Left lung (tissue), 10 donors: Measurements from ENCODE around the gene MBNL1. TPM values are rescaled to one million over a fixed set of nuclear protein-coding genes. Genes with fewer than 3 reads are reported as not detected.

ENCODE experiments used
- ATAC-seq: fragments of 200-7000 bp; cut with Tn5 transposase; one replicate; pipeline ENCODE4 v1.9.1; 2020; ENCODE audit warnings: moderate library complexity
- DNase-seq, 4 donors: peaks; one replicate each; pipeline ENCODE4 v3.0.0-alpha.2; 2013 to 2020
- H3K27ac ChIP-seq, 2 donors: fragments of 200-600 bp; sonication (generic) in 1 of 2; one replicate each; pipeline versions ENCODE4 v1.5.0 to v1.8.0; 2020 to 2021
- H3K27me3 ChIP-seq, 2 donors: fragments of 200-600 bp; sonication (generic) in 1 of 2; one replicate each; pipeline versions ENCODE4 v1.5.0 to v1.8.0; 2020 to 2021
- H3K36me3 ChIP-seq, 2 donors: fragments of 200-600 bp; sonication (generic) in 1 of 2; one replicate each; pipeline versions ENCODE4 v1.5.0 to v1.8.0; 2020 to 2021
- H3K4me1 ChIP-seq, 2 donors: fragments of 200-600 bp; one replicate each; pipeline ENCODE4 v1.8.0; 2021
- H3K4me3 ChIP-seq, 2 donors: fragments of 200-600 bp; sonication (generic) in 1 of 2; one replicate each; pipeline versions ENCODE4 v1.5.0 to v1.8.0; 2020 to 2021; ENCODE audit warnings: mild to moderate bottlenecking in 1 of 2
- H3K9me3 ChIP-seq, 2 donors: fragments of 200-600 bp; sonication (generic) in 1 of 2; one replicate each; pipeline versions ENCODE4 v1.5.0 to v1.8.0; 2020 to 2021
- intact Hi-C, 2 donors: fragments of 100-400 bp; cut with DNase I; formaldehyde crosslinking; loops; one replicate each; pipeline versions ENCODE4 v1.11.2 to v1.14.2; 2022
- polyA plus RNA-seq, 6 donors: library from polyadenylated mRNA; unstranded; fragments of 120-200 nt; gene quantifications; one replicate each; pipeline ENCODE4 v1.2.1, GENCODE V29; 2013; ENCODE audit not compliant: insufficient read length in 6 of 6
- total RNA-seq, 2 donors: library from RNA; stranded (reverse); fragmentation: NEBNext Ultra II Directional; extraction: Animal tissue kit (Norgen Biotek cat#: 25700); gene quantifications; one replicate each; pipeline ENCODE4 v1.2.1, GENCODE V29; 2021
- TF ChIP-seq, protein P1 (sequence below), 2 donors: fragments of 200-600 bp; sonication (generic) in 1 of 2; IDR thresholded peaks; one replicate each; pipeline versions ENCODE4 v1.5.0 to v1.8.0; 2021; ENCODE audit warnings: antibody characterized with exemption in 2 of 2
- donor health status: DM: no; HTN: yes; CAD: no.
- donor health status: DM: no; HTN: no; CAD: no.

MBNL1 gene
- total and polyA plus RNA-seq, 8 donors: 92.3 to 246 (median 109) TPM

DNA sequence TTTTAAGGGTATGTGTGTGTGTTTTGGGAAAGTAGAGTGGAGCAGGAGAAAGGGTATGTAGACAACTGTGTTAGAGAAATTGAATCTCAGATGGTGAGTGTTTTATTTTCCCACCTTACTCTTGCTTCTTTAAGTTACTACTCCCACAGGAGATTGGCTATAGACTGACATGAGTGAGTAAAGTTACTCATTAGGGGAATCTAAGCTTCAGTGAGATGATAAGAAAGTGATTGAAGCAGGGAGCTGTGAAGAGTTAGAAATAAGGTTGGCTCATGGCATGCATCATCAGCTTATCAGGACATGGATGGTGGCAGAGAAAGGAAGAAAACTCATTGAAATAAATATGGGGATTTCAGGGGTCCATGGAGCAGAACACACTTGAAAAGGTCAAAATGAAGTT, 88.9 kb downstream of the MBNL1 start:
- Histone ChIP-seq H3K27ac (no peak overlapping the region), H3K27me3 (no peaks in the 10 kb centered on the region), H3K4me1 (peaks cover 4 to 37% of the 10 kb centered on the region in 2 donors), H3K36me3 (no peaks in the 10 kb centered on the region), H3K9me3 (no peaks in the 10 kb centered on the region), H3K4me3 (no peak overlapping the region)
- TF ChIP-seq, protein P1, sequence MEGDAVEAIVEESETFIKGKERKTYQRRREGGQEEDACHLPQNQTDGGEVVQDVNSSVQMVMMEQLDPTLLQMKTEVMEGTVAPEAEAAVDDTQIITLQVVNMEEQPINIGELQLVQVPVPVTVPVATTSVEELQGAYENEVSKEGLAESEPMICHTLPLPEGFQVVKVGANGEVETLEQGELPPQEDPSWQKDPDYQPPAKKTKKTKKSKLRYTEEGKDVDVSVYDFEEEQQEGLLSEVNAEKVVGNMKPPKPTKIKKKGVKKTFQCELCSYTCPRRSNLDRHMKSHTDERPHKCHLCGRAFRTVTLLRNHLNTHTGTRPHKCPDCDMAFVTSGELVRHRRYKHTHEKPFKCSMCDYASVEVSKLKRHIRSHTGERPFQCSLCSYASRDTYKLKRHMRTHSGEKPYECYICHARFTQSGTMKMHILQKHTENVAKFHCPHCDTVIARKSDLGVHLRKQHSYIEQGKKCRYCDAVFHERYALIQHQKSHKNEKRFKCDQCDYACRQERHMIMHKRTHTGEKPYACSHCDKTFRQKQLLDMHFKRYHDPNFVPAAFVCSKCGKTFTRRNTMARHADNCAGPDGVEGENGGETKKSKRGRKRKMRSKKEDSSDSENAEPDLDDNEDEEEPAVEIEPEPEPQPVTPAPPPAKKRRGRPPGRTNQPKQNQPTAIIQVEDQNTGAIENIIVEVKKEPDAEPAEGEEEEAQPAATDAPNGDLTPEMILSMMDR (IDR thresholded peaks at IDR 0.05): no peak
- intact Hi-C loops: no loop called here
- ATAC-seq: no peak
- DNase-seq: no peak

DNA sequence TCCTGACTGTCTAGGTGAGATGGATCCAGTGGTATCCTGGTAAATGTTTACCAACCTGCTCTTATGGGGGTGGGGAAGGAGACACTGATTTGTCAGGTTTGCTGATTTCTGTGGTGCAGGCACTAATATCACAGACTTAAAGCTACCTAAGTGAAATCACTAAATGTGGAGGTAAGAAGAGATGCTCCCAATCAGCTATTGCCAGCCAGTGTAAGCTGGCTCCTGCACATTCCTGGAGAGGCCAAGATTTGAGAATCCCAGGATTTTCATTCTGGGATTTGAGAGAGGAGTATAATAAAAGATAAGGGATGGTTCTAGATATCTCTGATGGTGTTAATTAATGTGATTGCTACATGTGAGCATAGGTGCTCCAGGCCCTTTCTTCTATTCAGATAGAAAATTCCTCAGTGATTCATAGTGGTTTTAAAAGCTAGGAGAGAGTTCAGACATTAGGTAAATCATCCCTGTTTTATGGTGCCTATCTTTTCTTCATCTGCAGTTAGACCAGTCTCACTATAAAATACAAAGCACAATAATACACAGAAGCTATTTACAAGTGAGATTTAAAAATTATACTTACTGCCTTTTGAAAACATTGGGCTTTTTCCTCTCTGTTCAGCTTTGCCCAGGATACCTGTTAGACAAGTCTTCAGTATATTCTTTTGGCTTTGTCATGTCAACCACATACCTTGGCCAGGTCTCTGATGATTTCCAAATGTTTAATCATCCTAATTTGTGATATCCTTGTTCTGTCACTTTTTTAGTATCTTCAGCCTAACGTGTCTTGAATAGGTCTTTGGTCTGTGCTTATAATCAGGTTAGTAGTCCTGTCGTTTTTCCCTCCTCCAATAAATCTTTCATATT, 90.9 kb downstream of the MBNL1 start:
- peak overlapping the region in 1 of 2 donors; percentile 21 for H3K27ac ChIP-seq
- peaks cover 8 to 44% of the 10 kb centered on the region in 2 donors for H3K4me1 ChIP-seq
- H3K4me3 ChIP-seq: no peak overlapping the region
- no peaks in the 10 kb centered on the region for H3K9me3 ChIP-seq
- no peaks in the 10 kb centered on the region for H3K36me3 ChIP-seq
- no peaks in the 10 kb centered on the region for H3K27me3 ChIP-seq
- TF ChIP-seq, protein P1 (IDR thresholded peaks at IDR 0.05): no peak
- no peak for ATAC-seq
- intact Hi-C loops: no loop called here
- no peak for DNase-seq

DNA sequence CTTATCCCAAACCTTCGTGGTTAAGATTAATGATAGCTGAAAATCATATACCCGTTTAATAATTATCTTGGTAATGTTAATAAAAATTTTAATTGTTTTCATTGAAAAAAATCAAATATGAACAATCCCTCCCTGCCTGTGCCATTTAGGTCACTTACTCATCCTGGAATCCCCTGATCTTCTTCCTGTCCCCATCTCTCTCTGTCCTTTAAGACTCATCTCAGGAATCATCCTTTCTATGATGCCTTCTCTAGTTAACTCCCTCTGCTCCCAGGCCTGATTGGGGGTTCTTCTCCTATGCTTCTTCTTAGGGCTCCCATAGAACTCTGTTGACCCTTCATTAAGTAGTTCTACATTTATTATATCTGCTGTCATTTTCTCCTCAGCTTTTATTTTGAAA, 91.6 kb downstream of the MBNL1 start:
- Histone ChIP-seq H3K36me3 (no peaks in the 10 kb centered on the region), H3K9me3 (no peaks in the 10 kb centered on the region), H3K4me1 (peaks cover 9 to 44% of the 10 kb centered on the region in 2 donors), H3K27ac (peak overlapping the region in 1 of 2 donors; percentile 21), H3K27me3 (no peaks in the 10 kb centered on the region), H3K4me3 (no peak overlapping the region)
- intact Hi-C loops: no loop called here
- ATAC-seq (no peak), DNase-seq (no peak)
- TF ChIP-seq, protein P1 (IDR thresholded peaks at IDR 0.05): no peak

DNA sequence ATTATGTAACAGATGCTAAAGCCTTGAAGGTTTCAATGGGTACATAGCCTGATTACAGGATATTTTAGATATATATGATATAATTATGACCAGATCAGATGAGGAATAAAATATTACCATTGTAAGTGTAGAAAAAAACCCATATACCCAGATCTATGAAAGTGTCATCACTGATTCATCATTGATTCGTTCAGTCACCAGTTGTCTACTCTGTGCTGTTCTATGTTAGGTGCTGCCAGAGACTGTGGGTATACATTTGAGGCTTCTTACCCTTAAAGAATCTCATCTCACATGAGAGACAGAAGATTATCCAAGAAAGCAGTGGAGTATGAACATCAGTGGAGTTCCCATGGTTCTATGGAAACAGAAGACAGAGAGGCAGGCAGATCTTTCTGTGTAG, 92.2 kb downstream of the MBNL1 start:
- H3K9me3 ChIP-seq: no peaks in the 10 kb centered on the region
- H3K4me3 ChIP-seq: no peak overlapping the region
- intact Hi-C loops: no loop called here
- TF ChIP-seq, protein P1 (IDR thresholded peaks at IDR 0.05): no peak
- DNase-seq: no peak
- H3K27ac ChIP-seq: no peak overlapping the region
- H3K27me3 ChIP-seq: no peaks in the 10 kb centered on the region
- peaks cover 9 to 47% of the 10 kb centered on the region in 2 donors for H3K4me1 ChIP-seq
- no peaks in the 10 kb centered on the region for H3K36me3 ChIP-seq
- ATAC-seq: no peak

DNA sequence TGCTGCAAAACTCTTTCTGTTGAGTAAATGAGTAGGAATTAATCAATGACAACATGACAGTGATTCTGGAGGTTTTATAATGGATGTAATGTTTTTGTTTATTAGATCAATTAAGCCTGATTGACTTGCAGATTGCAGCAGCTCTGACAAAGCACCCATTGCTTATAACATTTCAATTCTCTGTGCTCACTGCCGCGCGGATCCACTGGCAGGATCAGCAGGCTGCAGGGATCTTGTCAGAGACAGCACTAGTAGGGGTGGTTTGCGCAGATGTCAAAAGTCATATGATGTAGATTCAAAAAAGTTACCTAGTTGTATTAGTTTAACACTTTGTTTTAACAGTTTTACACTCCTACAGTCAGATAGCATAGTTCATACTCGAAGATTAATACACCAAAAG, 93.4 kb downstream of the MBNL1 start:
- TF ChIP-seq, protein P1 (IDR thresholded peaks at IDR 0.05): no peak
- H3K4me3 ChIP-seq: no peak overlapping the region
- no peaks in the 10 kb centered on the region for H3K27me3 ChIP-seq
- peaks cover 9 to 48% of the 10 kb centered on the region in 2 donors for H3K4me1 ChIP-seq
- no peaks in the 10 kb centered on the region for H3K36me3 ChIP-seq
- DNase-seq (no peak), ATAC-seq (no peak)
- H3K27ac ChIP-seq: no peak overlapping the region
- intact Hi-C loops: no loop called here
- no peaks in the 10 kb centered on the region for H3K9me3 ChIP-seq
